GM12878 (cell line): ENCODE data around the gene EDC3.

ENCODE experiments used
- HCFC1 ChIP-seq: fragments of 150-350 bp; IDR thresholded peaks from 2 replicates; pipeline ENCODE4 v1.6.1; 2014; ENCODE audit warnings: low read length
- MXI1 ChIP-seq: fragments of 150-350 bp; IDR thresholded peaks from 2 replicates; pipeline ENCODE4 v1.6.1; 2011; ENCODE audit warnings: low read depth, mild to moderate bottlenecking, inconsistent platforms, low read length, improper control_type of control experiment
- NR2C2 ChIP-seq: IDR thresholded peaks from 2 replicates; pipeline ENCODE4 v1.6.1; 2011; ENCODE audit warnings: borderline replicate concordance, low read depth; ENCODE audit not compliant: control insufficient read depth, insufficient read length
- POLR2A ChIP-seq: IDR thresholded peaks from 2 replicates; pipeline ENCODE4 v1.6.1; 2011; ENCODE audit warnings: low read depth, mild to moderate bottlenecking, low read length

DNA sequence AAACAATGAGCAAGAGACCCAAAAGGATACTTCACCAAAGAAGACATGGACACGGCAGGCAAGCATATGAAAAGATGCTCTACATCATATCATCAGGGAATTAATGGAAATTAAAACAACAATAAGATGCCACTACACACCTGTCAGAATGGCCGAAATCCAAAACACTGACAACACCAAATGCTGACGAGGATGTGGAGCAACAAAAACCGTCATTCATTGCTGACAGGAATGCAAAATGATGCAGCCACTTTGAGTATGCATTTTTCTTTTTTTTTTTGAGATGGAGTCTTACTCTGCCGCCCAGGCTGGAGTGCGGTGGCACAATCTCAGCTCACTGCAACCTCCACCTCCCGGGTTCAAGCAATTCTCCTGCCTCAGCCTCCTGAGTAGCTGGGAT, 19.0 kb downstream of the EDC3 start:
- TF ChIP-seq POLR2A = no peak
- TF ChIP-seq MXI1 = no peak
- TF ChIP-seq NR2C2 = no peak
- TF ChIP-seq HCFC1 = no peak
